Glomerular visceral epithelial cell (primary cell): Measurements from ENCODE around the gene SLC25A51.

Source experiments
- DNase-seq: peaks from one replicate; pipeline ENCODE4 v3.0.0-alpha.2; 2016; ENCODE audit errors: extremely low spot score

The SLC25A51 gene

DNA sequence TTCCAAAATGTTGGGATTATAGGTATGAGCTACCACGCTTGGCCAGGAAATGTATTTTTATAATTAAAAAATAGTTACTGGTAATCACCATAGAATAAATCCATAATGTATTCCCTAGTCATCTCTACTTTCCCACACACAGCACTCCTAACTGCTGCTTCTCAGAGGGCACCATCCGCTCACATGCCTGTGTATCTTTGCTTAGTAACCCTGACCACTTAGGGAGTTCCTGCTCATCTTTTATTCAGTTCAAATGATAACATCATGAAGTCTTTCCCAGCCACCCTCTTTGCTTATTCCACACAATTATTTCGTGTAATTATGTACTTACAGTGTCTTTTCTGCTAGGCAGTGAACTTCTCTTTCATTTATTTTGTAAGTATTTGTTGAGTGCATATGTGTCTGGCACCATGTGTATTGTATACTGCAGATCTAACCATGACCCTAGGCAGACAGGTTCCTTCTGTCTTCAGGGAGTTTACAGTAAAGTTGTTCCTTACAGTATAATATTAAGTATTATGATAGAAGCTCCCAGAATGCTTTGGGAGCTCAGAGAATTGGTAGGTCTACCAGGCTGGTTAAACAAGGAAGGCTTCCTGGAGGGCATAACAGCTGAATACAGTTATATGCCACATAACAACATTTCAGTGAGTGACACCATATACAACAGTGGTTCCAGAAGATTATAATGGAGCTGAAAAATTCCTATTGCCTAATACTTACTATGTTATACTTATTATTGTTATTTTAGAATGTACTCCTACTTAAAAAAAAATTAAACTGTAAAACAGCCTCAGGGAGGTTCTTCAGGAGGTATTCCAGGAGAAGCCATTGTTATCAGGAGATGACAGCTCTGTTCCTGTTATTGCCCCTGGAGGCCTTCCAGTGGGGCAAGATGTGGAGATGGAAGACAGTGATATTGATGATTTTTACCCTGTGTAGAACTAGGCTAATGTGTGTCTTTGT, 64.1 kb downstream of the SLC25A51 start:
- no peak for DNase-seq
